ENCODE data around the gene DHX15.

DHX15 gene

GRCh38 chr4:24533364-24533763 is 51.0 kb downstream of the DHX15 start:
- Histone ChIP-seq H3K4me3 (ENCODE audit: low read depth in 1 of 2, low read length in 1 of 2) (no peak overlapping the region), H3K9me3 (no peaks in the 10 kb centered on the region), H3K4me1 (ENCODE audit: control insufficient read depth in 1 of 2, insufficient read depth in 1 of 2, low read depth in 1 of 2, low read length in 1 of 2) (no peaks in the 10 kb centered on the region), H3K36me3 (peaks cover 69% of the 10 kb centered on the region), H3K27ac (no peak overlapping the region), H3K27me3 (no peaks in the 10 kb centered on the region)
- no peak for TF ChIP-seq CTCF (IDR thresholded peaks at IDR 0.05)

- no peak for TF ChIP-seq CTCF (IDR thresholded peaks at IDR 0.05)
- Histone ChIP-seq H3K36me3 (peaks cover 88% of the 10 kb centered on the region), H3K4me3 (ENCODE audit: low read depth in 1 of 2, low read length in 1 of 2) (no peak overlapping the region), H3K9me3 (no peaks in the 10 kb centered on the region), H3K27ac (no peak overlapping the region), H3K27me3 (no peaks in the 10 kb centered on the region), H3K4me1 (ENCODE audit: control insufficient read depth in 1 of 2, insufficient read depth in 1 of 2, low read depth in 1 of 2, low read length in 1 of 2) (no peaks in the 10 kb centered on the region)
These were observed 54.8 kb downstream of the DHX15 start for GRCh38 chr4:24529555-24529954.

- no peak for TF ChIP-seq CTCF (IDR thresholded peaks at IDR 0.05)
- Histone ChIP-seq H3K36me3 (peaks cover 78% of the 10 kb centered on the region), H3K27me3 (no peaks in the 10 kb centered on the region), H3K4me3 (ENCODE audit: low read depth in 1 of 2, low read length in 1 of 2) (no peak overlapping the region), H3K4me1 (ENCODE audit: control insufficient read depth in 1 of 2, insufficient read depth in 1 of 2, low read depth in 1 of 2, low read length in 1 of 2) (no peaks in the 10 kb centered on the region), H3K9me3 (no peaks in the 10 kb centered on the region), H3K27ac (no peak overlapping the region)
These were observed 57.0 kb downstream of the DHX15 start for GRCh38 chr4:24527371-24527770.

- TF ChIP-seq CTCF (IDR thresholded peaks at IDR 0.05) = no peak
- Histone ChIP-seq H3K4me3 (ENCODE audit: low read depth in 1 of 2, low read length in 1 of 2) (no peak overlapping the region), H3K9me3 (no peaks in the 10 kb centered on the region), H3K4me1 (ENCODE audit: control insufficient read depth in 1 of 2, insufficient read depth in 1 of 2, low read depth in 1 of 2, low read length in 1 of 2) (no peaks in the 10 kb centered on the region), H3K27me3 (no peaks in the 10 kb centered on the region), H3K36me3 (peaks cover 39% of the 10 kb centered on the region), H3K27ac (no peak overlapping the region)
These were observed 62.8 kb downstream of the DHX15 start for GRCh38 chr4:24521544-24521943.

GRCh38 chr4:24519649-24520048 is 64.7 kb downstream of the DHX15 start:
- Histone ChIP-seq H3K36me3 (peaks cover 22% of the 10 kb centered on the region), H3K4me1 (ENCODE audit: control insufficient read depth in 1 of 2, insufficient read depth in 1 of 2, low read depth in 1 of 2, low read length in 1 of 2) (no peaks in the 10 kb centered on the region), H3K27me3 (no peaks in the 10 kb centered on the region), H3K9me3 (no peaks in the 10 kb centered on the region), H3K27ac (no peak overlapping the region), H3K4me3 (ENCODE audit: low read depth in 1 of 2, low read length in 1 of 2) (no peak overlapping the region)
- TF ChIP-seq CTCF (IDR thresholded peaks at IDR 0.05) = no peak

- H3K27ac ChIP-seq = no peak overlapping the region
- no peaks in the 10 kb centered on the region for H3K27me3 ChIP-seq
- TF ChIP-seq CTCF (IDR thresholded peaks at IDR 0.05) = no peak
- H3K9me3 ChIP-seq = no peaks in the 10 kb centered on the region
- no peak overlapping the region for H3K4me3 ChIP-seq (ENCODE audit: low read depth in 1 of 2, low read length in 1 of 2)
- H3K36me3 ChIP-seq = peaks cover 15% of the 10 kb centered on the region
- no peaks in the 10 kb centered on the region for H3K4me1 ChIP-seq (ENCODE audit: control insufficient read depth in 1 of 2, insufficient read depth in 1 of 2, low read depth in 1 of 2, low read length in 1 of 2)
These were observed 66.7 kb downstream of the DHX15 start for GRCh38 chr4:24517676-24518075.

All from neutrophil (primary cell).